ENCODE measurements around the gene VASH1.

DNA sequence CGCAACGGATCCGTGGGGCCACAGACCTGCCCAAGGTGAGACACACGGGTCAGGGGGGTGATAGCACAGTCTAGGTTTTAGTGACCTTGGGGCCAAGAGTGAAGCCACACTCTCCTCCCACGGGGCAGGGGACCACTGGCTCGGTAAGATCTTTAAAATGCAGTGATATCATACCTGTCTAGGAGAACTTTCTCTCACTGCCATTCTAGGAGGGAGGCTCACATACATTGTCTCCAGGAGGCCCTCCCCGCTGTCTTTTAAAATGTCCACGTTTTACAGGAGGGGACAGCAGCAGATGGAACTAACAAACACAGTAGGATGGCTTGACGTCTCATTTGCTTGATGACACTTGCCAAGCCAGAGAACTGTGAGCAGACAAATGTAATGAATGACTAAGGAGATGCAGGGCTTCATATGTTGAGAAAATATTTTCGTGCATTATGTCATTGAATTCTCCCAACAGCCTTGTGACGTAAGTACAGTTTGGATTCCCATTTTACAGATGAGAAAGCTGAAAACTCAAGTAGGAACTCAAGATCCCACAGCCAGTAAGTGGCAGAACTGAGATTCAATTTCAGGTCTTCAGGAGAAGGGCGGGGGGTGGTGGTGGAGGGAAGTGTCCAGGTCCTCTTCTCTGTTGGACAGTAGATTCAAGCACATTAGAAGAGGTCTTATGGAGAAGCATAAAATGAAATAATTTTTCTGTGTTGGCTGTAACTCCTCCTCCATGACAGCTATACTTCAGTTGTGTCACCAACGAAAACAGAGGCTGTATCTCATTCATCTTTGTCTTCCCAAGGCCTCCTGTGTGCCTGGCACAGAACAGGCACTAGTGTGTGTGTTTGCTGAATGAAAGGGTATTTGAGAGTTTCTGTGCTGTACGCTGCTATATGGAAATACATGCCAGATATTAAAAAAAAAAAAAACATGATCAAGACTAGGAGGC lies 2.1 kb downstream of the VASH1 start:
- TF ChIP-seq YY1 (IDR thresholded peaks at IDR 0.05; ENCODE audit: insufficient read depth, insufficient read length) = no peak
- TF ChIP-seq ZNF274 (IDR thresholded peaks at IDR 0.05; ENCODE audit: low read depth, low read length) = no peak
- no peak for TF ChIP-seq SUZ12 (IDR thresholded peaks at IDR 0.05; ENCODE audit: extremely low read depth, insufficient read depth, insufficient read length)
